Suppressor macrophage (primary cell): ENCODE results near the gene SDR42E1.
A peak's percentile ranks its signal among the peaks of the same experiment; 100 is the strongest.
"Not testable (repeated sequence)": the region's sequence is repeated elsewhere in the genome, so short reads cannot be mapped to it uniquely, and the experiment has no call there.

Experiments
- DNase-seq, 4 experiments: peaks; one replicate each; pipeline ENCODE4 v3.0.0-alpha.2; 2020 to 2022

The SDR42E1 gene

DNA sequence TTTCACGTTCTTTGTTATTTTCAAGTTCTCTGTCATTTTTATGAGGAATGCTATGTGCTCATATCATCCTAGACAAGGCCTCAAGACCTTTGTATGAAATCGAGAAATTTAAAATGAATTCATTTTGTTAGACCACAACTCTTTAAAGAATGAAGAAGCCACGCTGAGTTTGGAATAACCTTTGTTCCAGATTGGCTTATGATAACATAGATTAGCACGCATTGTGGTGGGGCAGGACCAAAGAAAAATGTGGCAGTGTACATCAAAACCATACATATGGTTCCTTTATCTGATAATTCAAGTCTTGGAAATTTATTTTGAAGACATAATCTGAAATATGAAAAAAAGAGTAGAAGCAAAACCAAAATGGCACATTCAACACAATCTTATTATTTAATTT lies 26.0 kb upstream of the SDR42E1 start:
- DNase-seq = no peak

DNA sequence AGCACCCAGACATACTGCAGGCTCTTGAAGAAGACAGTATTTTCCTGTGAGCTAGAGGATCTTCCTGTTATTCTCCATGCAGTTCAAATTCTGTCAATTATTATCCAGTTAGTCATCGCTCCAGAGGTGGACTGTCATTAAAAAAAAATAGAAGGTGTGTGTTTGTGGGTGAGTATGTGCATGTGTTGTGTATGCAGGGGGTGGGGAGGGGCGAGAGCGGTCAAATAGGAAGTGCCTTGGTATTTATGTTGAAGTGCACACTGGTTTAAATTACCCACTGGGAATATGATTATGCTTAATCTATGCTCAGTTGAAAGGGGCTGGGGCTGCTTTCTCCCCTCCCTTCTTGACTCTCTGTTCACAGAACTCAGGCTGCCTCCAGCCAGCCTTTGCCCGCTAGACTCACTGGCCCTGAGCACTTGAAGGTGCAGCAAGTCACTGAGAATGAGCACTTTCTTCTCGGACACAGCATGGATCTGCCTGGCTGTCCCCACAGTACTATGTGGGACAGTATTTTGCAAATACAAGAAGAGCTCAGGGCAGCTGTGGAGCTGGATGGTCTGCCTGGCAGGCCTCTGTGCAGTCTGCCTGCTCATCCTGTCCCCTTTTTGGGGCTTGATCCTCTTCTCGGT lies 23.8 kb upstream of the SDR42E1 start, which contains the start of gene HSD17B2:
HSD17B2 (plus strand) TSS at position 273 of the 632 bp plus-strand sequence; CDS start at position 445, 172 bp downstream.
- no peak for DNase-seq

DNA sequence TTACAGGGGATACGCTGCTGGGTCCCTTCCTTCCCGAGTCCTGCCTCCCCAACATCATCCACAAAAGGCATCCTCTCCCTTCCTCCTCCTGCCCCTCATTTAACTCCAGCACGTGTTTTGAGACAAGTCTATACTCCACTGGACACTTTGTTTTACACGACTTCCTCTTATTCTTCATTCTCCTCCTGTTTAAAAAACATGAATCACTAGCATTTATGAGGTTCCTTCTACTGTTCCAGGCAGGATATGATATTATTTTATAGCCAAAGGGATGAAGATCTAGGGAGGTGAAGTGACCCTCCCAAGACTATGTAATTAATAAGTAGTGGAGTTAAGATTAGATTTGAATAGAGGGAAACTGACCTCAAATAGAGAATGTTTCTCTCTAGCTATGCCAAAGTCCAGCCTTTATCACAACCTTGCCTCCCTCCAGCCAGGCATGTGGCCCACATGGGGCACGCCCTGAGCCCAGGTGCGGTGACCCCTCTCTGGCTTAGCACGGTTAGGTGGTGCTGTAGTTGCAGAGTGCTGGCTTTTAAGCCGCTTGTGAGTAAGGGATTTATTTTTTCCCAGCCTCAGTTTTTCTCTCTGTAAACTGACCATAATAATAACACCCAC lies 22.5 kb upstream of the SDR42E1 start:
- DNase-seq = no peak

DNA sequence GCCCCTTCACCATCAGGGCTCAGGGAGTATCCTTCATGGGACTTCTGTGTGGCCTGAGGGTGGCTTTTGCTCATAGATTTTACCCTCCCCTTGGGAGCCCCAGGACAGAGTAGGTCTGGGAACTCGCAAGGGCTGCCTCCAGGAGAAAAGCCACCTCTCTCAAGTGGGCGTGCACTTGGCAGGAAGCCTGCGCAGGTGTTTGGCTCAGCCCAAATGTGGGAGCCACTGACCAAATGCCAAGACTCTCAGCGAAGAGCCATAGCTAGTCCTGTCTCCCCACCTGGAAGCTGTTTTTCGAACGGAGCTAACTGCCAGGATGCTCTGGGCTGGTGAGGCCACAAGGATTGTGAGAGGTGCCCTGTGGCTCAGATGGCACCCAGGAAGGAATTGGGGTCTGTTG lies 21.7 kb upstream of the SDR42E1 start:
- no peak for DNase-seq

DNA sequence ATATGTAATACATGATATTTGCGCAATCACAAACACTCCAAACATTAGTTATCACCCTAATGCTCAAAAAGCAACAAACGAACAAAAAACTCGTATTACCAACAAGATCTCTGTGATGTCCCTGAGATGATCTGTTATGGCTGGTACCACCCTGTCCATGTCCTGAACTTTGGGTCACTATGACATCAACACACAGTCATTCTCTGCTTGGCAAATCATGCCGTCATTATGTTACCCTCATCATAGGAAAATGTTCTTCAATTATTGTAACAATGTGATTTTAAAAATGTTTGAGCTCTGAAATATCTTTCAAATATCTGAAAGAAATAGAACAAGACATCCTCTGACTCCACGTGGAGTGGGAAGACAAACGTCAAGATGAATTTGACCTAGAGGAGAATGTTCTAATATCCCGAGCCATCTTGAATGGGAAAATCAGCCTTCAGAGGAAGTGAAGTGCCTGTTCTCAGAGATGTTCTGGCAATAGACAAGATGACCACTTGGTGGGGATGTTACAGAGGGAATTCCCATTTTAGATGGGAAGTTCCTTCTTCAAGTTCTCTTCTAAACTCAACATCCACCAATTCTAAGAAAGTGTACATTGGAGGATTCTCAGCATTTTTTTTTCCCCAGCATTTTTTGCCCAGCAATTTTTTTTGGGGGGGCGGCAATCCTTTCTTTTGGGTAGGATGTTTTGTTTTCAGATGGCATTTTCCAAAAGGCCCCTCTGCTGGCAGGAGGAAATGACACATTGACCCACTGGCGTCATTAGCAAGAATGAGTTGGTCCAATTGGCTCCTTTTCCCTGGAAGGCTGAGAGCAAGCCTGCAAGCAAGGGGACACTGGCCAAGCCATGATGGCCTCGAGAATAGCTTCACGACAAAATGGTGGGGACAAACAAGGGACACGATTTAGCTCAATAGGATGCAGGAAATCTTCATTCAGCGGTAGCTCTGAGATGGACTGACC lies 20.1 kb upstream of the SDR42E1 start:
- peak; percentile 59 to 79 (median 74) for DNase-seq

DNA sequence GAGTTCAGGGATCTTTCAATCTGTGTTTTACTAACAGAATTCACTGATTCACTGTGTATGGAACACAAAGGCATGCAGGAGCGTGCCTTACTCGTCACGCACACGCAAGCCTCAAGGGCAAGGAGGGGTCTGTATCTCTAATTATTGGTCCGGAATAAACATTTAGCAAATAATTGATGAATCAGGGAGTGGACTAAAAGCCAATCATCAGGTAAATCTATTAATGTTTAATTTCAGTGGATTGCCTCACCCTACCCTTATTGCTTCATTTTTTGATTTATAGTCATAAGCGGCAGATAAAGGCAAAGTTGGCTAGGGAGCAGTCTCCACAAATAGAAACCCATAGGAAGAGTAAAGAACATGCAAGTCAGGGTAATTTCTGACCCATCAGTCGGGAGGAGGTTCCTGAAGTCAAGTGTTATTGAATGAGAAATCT lies 16.4 kb upstream of the SDR42E1 start:
- no peak for DNase-seq

DNA sequence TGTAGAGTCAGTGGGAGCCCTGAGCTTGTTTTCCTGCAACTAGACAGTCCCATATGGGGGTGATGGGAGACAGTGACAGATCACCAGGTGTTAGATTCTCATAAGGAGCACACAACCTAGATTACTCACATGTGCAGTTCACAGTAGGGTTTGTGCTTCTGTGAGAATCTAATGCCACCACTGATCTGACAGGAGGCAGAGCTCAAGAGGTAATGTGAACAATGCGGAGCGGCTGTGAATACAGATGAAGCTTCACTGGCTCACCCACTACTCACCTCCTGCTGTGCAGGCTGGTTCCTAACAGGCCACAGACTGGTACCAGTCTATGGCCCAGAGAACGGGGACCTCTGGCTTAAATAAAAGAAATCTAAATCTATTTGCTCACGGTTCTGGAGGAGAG lies 13.6 kb upstream of the SDR42E1 start:
- no peak for DNase-seq

DNA sequence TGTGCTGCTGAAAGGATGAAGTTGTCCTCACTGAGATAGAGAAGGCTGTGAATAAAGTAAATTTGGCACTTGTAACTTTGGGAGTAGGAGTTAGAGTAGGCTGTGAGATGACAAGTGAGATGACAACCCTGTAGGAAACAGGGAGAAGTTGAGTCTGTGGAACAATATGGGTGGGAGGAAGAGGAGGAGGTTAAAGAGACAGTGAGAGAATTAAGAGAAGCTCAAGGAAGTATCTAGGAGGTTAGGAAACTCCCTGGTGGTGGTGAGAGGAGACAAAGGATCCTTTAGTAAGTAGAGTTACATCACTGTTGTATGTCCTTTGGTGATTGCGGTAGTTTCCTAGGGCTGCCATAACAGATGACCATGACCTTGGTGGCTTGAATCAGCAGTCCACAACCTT lies 13.0 kb upstream of the SDR42E1 start:
- peak; percentile 38 to 71 (median 56) for DNase-seq

DNA sequence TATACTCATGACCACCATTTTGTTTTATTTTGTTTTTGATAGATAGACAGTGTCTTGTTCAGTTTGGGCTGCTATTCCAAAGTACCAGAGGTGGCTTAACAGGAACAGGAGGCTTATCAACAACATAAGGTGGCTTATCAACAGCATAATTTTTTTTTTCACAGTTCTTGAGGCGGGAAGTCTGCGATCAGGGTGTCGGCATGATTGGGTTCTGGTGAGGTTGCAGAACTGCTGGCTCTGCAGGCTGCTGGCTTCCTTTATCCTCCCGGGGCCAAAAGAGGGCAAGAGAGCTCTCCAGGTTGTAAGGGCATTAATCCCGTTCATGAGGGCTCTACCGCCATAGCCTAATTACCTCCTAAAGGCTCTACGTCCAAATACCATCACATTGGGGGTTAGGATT lies 11.9 kb upstream of the SDR42E1 start:
- DNase-seq = no peak

DNA sequence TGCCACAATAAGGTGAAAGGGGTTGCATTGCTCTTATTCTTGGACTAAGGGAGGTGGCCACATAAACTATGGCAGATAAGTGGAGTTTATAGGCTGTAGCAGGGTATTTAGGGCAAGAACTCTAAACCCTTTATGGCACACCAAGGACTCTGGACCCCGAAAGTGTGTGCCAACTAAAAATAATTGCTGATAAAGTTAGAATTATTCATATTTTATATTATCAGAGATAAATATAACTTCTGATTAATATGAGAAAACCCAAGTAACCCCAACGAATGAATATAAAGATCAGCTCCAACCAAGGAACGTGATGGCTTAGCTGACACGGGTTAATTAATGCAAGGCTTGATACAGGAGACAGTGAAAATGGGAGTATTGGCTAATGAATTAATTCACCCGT lies 8.8 kb upstream of the SDR42E1 start:
- DNase-seq = no peak

DNA sequence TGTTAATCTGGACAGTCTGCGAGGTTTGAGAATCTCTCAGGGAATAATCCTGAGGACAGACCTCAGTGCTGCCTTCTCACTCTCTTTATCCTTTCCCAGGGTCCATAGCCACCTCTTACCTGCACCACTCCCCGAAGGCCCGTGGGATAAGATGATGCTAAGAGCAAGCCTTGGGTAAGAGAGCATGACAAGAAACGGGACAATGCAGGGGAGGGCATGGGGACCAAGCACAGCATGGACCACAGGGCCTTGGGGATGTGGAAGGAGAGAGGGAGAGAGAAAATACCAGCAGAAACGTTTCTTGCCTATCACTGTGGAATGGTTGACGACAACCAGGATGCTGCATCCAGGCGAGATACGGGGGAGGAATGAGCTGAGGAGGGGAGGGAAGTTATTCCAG lies 8.3 kb upstream of the SDR42E1 start:
- no peak for DNase-seq

DNA sequence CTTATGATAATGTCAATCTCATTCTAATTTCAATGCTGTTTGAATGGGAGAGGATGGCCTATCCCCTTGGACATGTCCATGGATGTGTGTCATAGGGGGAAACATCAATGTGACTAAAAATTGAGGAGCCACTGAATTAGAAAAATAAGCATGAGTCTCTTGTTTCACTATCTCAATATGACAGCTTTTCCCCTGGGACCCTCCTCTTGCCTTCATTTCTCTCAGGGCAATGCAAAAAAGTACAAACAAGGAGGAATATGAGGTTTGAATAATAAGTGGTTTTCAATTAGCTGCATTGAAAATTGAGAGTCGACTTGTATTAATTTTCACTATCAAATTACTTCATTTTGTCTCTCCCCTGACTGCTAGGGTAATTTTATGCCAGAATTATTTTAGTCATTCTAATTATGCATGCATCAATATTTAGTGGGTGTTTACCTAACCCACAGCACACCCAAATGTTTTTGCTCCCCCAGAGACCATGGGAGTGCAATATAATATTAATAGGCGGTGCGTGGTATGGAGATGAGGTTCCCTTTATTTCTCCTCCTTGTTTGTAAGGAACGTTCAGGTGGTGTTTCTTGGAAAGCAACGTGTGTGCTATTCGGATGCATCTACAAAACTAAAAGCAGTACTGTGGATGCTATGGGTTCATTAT lies 6.8 kb upstream of the SDR42E1 start:
- DNase-seq = no peak

DNA sequence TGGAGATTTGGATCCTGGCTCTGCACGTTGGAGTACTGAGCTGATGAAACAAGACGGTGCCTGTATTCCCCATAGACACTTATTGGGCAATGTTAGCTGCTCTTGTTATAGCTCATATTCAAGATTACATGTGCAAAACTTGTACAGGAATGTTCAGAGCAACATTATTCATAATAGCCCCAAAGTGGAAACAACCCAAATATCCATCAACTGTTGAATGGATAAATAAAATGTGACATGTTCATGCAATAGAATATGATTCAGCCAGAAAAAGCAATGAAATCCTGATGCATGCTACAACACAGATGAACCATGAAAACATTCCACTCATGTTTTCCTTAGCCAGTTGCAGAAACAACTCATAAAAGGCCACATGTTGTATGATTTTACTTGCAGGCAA lies 5.7 kb upstream of the SDR42E1 start:
- DNase-seq = no peak

DNA sequence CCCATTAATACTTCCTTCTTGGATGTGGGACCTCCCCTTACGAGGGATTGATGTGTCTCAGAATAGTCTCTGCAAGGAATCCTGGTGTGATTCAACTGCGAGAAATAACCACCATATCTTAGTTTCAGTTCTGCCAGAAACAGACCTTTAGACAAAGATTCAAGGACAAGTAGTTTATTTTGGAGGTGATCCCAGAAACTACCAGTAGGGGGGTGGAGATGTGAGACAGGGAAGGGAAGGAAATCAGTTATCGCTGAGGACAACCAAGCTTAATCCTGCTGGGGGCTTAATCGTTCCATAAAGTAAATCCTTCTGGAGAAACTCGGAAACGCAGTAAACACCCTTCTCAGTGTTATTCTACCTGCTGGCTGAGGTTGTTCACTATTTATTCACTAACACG lies 5.0 kb upstream of the SDR42E1 start:
- DNase-seq = peak in 3 of 4 experiments; percentile 23 to 27 (median 23)

DNA sequence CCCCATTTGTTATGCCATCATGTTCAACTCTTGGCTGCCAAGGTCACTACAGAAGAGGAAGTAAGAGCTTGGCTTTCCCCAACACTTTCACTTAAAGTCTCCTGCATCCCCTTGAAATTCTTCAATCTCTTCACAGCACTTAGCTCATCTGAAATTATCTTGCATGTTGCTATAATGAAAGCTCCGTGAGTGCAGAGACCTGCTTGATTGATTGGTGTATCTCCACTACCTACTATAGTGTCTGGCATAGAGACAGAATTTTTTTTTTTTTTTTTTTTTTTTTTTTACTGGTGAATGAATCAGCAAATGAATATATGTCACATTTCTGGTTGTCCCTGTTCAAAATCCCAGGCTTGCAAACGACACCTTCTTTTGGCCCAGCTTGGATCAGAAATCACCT lies 1.9 kb upstream of the SDR42E1 start:
- DNase-seq = peak in 2 of 4 experiments; percentile 10 to 15

DNA sequence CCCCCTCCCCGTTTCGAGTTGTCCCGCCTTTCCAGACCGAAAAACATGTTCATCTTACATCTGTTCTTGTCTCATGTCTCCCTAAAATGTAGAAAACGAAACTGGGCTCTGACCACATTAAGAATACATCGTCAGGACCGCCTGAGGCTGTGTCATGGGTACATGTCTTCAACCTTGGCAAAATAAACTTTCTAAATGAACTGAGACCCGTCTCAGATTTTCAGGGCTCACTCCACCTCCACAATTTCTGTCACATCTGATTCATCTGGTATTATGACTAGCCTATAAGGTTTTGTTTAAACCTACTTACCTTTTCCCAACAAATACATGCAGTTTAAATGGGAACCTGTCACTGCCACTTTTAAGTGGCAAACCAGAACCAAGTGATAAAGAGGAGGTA lies 621 bp downstream of the SDR42E1 start:
- no peak for DNase-seq

DNA sequence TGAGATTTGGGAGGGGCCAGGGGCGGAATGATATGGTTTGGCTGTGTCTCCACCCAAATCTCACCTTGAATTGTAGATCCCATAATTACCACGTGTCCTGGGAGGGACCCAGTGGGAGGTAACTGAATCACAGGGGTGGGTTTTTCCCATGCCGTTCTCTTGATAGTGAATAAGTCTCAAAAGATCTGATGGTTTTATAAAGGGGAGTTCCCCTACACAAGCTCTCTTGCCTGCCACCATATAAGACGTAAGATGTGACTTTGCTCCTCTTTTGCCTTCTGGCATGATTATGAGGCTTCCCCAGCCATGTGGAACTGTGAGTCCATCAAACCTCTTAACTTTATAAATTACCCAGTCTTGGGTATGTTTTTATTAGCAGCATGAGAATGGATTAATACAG lies 1.5 kb downstream of the SDR42E1 start:
- not testable (repeated sequence) for DNase-seq

DNA sequence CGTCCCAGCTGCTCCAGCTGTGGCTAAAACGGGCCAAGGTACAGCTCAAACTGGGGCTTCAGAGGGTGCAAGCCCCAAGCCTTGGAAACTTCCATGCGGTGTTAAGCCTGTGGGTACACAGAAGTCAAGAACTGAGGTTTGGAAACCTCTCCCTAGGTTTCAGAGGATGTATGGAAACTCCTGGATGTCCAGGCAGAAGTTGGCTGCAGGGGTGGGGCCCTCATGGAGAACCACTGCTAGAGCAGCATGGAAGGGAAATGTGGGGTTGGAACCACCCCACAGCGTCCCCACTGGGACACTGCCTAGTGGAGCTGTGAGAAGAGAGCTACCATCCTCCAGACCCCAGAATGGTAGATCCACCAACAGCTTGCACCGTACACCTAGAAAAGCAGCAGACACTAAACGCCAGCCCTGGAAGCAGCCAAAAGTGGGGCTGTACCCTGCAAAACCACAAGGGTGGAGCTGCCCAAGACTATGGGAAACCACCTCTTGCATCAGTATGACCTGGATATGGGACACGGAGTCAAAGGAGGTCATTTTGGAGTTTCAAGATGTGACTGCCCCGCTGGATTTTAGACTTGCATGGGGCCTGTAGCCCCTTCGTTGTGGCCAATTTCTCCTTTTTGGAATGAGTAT lies 2.2 kb downstream of the SDR42E1 start:
- DNase-seq = no peak

DNA sequence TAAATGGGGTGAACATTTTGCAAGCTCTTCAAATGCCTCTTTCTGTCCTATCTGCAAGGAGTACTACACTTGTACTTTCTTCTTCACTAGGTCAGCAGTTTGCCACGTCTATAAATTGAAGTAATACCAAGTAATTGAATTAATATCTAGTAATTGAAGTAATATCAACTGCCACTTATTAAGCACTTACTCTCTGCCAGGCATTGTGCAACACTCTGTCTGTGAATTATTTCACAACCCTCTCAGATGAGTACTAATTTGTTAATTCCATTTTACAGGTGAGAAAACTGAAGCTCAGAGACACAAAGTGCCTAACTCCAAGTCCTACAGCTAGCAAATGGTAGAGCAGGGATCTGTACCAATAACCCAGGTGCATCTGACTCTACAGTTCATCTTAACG lies 4.1 kb downstream of the SDR42E1 start:
- no peak for DNase-seq

DNA sequence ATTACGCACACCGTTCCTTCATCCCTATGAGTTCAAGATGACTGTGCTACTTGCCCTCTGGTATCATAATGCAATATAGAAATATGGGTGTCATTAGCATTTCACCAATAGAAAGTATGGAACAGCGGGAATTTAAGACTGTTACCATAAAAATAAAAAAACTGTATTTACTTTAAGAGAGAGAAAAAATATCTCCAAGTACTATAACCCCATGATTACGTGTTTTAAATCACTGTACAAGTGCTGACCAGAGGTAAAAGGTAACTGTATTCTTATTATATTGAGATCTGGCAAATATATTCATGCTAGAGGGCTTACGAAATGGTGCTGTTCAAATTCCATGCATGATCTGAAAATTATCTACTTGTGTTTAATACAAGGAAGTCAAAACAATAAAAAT lies 5.2 kb downstream of the SDR42E1 start:
- DNase-seq = no peak

DNA sequence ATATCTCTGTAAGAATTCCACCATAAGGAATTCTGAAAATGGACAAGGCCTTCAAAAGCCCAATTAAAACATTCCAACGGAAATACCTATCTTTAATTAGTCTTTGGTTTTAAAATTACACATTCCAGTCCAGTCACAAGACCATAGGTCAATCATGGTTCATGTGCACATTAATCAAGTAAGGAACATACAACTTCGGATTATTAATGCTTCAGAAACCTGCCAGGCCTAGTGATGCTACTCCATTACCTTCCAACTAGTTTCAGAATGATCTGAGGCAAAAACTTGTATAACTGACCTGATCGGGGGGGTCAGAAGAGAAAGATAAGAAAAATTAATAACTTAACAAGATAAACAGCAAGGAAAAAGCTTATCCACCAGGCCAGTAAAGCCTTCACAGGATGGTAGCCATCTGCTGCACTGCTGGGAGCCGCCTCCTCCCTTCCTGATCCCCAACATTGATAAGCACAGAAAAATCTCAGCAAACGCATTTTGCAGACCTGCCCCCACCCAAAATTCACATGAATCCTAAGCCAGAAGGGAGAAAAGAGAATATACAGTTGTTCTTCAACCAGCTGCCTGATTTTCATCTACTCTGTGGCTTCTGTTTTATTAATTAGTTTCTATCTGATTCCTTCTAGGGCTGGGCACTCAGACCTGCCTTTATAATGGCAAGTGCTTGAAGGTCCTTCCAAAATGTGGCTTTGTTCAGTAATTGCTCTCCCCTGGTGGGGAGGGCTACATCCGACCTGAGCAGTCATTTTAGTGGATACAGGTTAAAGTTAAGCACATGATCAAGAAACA lies 6.0 kb downstream of the SDR42E1 start:
- no peak for DNase-seq

DNA sequence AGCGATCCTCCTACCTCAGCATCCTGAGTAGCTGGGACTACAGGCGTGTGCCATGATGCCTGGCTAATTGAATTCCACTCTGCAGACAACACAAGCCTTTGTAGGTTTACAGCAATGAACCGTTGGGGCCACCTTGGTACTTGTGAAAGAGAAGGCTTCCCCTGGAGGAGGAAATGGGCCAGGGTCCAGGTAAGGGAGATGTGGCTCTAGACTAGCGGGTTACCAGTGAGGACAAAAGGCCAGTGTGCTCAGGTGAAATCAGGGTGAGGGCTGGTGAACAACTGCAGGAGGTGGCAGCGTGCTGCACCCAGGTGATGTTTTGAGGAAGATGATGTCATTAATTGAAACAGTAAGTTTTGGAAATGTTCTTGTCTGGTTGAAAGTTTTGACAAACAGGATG lies 6.7 kb downstream of the SDR42E1 start:
- no peak for DNase-seq
